Measurements from ENCODE around the gene UCP3.

The UCP3 gene

GRCh38 chr11:74011360-74012073, 2.6 kb upstream of the UCP3 start:
- no peak for TF ChIP-seq CTCF (conservative IDR thresholded peaks at IDR 0.05; ENCODE audit: low read length)
- no peak overlapping the region for H3K4me3 ChIP-seq (ENCODE audit: low read length)
- DNase-seq (ENCODE audit: low read depth): peak; percentile 59

GRCh38 chr11:74010306-74011300, 1.7 kb upstream of the UCP3 start:
- H3K4me3 ChIP-seq (ENCODE audit: low read length): no peak overlapping the region
- no peak for TF ChIP-seq CTCF (conservative IDR thresholded peaks at IDR 0.05; ENCODE audit: low read length)
- no peak for DNase-seq (ENCODE audit: low read depth)

GRCh38 chr11:74009675-74010305, 905 bp upstream of the UCP3 start:
- no peak for DNase-seq (ENCODE audit: low read depth)
- H3K4me3 ChIP-seq (ENCODE audit: low read length): no peak overlapping the region
- TF ChIP-seq CTCF (conservative IDR thresholded peaks at IDR 0.05; ENCODE audit: low read length): no peak

- DNase-seq (ENCODE audit: low read depth): no peak
- TF ChIP-seq CTCF (conservative IDR thresholded peaks at IDR 0.05; ENCODE audit: low read length): no peak
- no peak overlapping the region for H3K4me3 ChIP-seq (ENCODE audit: low read length)
Measured at GRCh38 chr11:74009230-74009547, 304 bp upstream of the UCP3 start.

- DNase-seq (ENCODE audit: low read depth): no peak
- H3K4me3 ChIP-seq (ENCODE audit: low read length): no peak overlapping the region
- no peak for TF ChIP-seq CTCF (conservative IDR thresholded peaks at IDR 0.05; ENCODE audit: low read length)
Measured at GRCh38 chr11:74007691-74008372, 1.1 kb downstream of the UCP3 start.

- H3K4me3 ChIP-seq (ENCODE audit: low read length): no peak overlapping the region
- no peak for DNase-seq (ENCODE audit: low read depth)
- TF ChIP-seq CTCF (conservative IDR thresholded peaks at IDR 0.05; ENCODE audit: low read length): no peak
Measured at GRCh38 chr11:74006743-74007304, 2.1 kb downstream of the UCP3 start.
